Mesendoderm (in vitro differentiated cells): ENCODE data around the gene TYSND1.
"Not testable (repeated sequence)": the region's sequence is repeated elsewhere in the genome, so short reads cannot be mapped to it uniquely, and the experiment has no call there.

Experiments used
- DNase-seq: peaks from one replicate; pipeline ENCODE4 v3.0.0; 2013
- H2AK5ac ChIP-seq: 2 replicates; pipeline ENCODE4 v1.6.1; 2013; ENCODE audit warnings: low read length, inconsistent platforms
- H2BK120ac ChIP-seq: 2 replicates; pipeline ENCODE4 v1.6.1; 2013; ENCODE audit warnings: low read depth, mild to moderate bottlenecking, low read length, moderate library complexity, mixed read lengths
- H2BK15ac ChIP-seq: replicated peaks from 2 replicates; pipeline ENCODE4 v1.6.1; 2013; ENCODE audit warnings: low read depth, mild to moderate bottlenecking, moderate library complexity
- H2BK5ac ChIP-seq: 2 replicates; pipeline ENCODE4 v1.6.1; 2013; ENCODE audit warnings: low read length, inconsistent platforms
- H3K18ac ChIP-seq: 2 replicates; pipeline ENCODE4 v1.6.1; 2013; ENCODE audit warnings: mild to moderate bottlenecking, low read length, mixed read lengths
- H3K23ac ChIP-seq: one replicate; pipeline ENCODE4 v1.6.1; 2013; ENCODE audit warnings: low read length
- H3K27ac ChIP-seq: 2 replicates; pipeline ENCODE4 v1.5.1; 2013; ENCODE audit warnings: low read depth, mild to moderate bottlenecking, inconsistent platforms, low read length, moderate library complexity
- H3K27me3 ChIP-seq: 2 replicates; pipeline ENCODE4 v1.6.1; 2013; ENCODE audit warnings: low read length, control low read depth, mild to moderate bottlenecking, inconsistent platforms; ENCODE audit not compliant: insufficient read depth, poor library complexity
- H3K36me3 ChIP-seq: 2 replicates; pipeline ENCODE4 v1.6.1; 2013; ENCODE audit warnings: low read length, inconsistent platforms; ENCODE audit not compliant: control insufficient read depth, insufficient read depth
- H3K4ac ChIP-seq: one replicate; pipeline ENCODE4 v1.6.1; 2013; ENCODE audit warnings: low read depth, mild to moderate bottlenecking, low read length, moderate library complexity
- H3K4me1 ChIP-seq: 2 replicates; pipeline ENCODE4 v1.6.1; 2013; ENCODE audit warnings: low read depth, low read length, inconsistent platforms; ENCODE audit not compliant: control insufficient read depth
- H3K4me2 ChIP-seq: 2 replicates; pipeline ENCODE4 v1.6.1; 2013; ENCODE audit warnings: low read length
- H3K4me3 ChIP-seq: 2 replicates; pipeline ENCODE4 v1.5.1; 2013; ENCODE audit warnings: mild to moderate bottlenecking, low read length
- H3K56ac ChIP-seq: one replicate; pipeline ENCODE4 v1.6.1; 2013; ENCODE audit warnings: low read length
- H3K79me1 ChIP-seq: 2 replicates; pipeline ENCODE4 v1.6.1; 2013; ENCODE audit warnings: low read length, inconsistent platforms
- H3K79me2 ChIP-seq: 2 replicates; pipeline ENCODE4 v1.6.1; 2013; ENCODE audit warnings: mild to moderate bottlenecking, low read length; ENCODE audit not compliant: control insufficient read depth, insufficient read depth
- H3K9ac ChIP-seq: 2 replicates; pipeline ENCODE4 v1.6.1; 2013; ENCODE audit warnings: low read length, inconsistent platforms
- H4K5ac ChIP-seq: one replicate; pipeline ENCODE4 v1.6.1; 2013; ENCODE audit warnings: low read length
- H4K8ac ChIP-seq: one replicate; pipeline ENCODE4 v1.6.1; 2013; ENCODE audit warnings: low read depth, mild to moderate bottlenecking, control low read depth, low read length, moderate library complexity
- WGBS: extraction: QIAGEN DNeasy Blood & Tissue Kit; methylation state at CpG from one replicate; pipeline ENCODE4 v1.1.7; 2013; ENCODE audit warnings: low lambda C conversion rate, missing lambda C conversion rate; ENCODE audit not compliant: insufficient coverage; ENCODE audit errors: extremely low coverage; 5-methylcytosine and 5-hydroxymethylcytosine counted together

Gene TYSND1

GRCh38 chr10:70162892-70163201 is 16.3 kb upstream of the TYSND1 start:
- Histone ChIP-seq H3K27me3 (no peaks in the 10 kb centered on the region), H3K56ac (no peak overlapping the region), H3K9ac (no peak overlapping the region), H3K79me1 (peaks cover 13% of the 10 kb centered on the region), H2BK5ac (no peak overlapping the region), H3K79me2 (peaks cover 41% of the 10 kb centered on the region), H4K8ac (no peak overlapping the region), H2BK15ac (no peak overlapping the region), H2AK5ac (no peak overlapping the region), H2BK120ac (no peak overlapping the region), H3K27ac (no peak overlapping the region), H3K23ac (no peak overlapping the region), H3K4me2 (no peak overlapping the region), H3K36me3 (no peaks in the 10 kb centered on the region), H3K4ac (no peak overlapping the region), H3K4me1 (no peaks in the 10 kb centered on the region), H4K5ac (no peak overlapping the region), H3K4me3 (no peak overlapping the region), H3K18ac (no peak overlapping the region)
- WGBS, result no CpG with 5 or more reads among the region's 1 CpG
- DNase-seq, result no peak

GRCh38 chr10:70162151-70162891 is 15.8 kb upstream of the TYSND1 start:
- H3K56ac ChIP-seq, result no peak overlapping the region
- H3K23ac ChIP-seq, result no peak overlapping the region
- no peak overlapping the region for H3K18ac ChIP-seq
- H3K4me1 ChIP-seq, result no peaks in the 10 kb centered on the region
- no peak overlapping the region for H2BK5ac ChIP-seq
- H3K27me3 ChIP-seq, result no peaks in the 10 kb centered on the region
- no CpG with 5 or more reads among the region's 2 CpGs for WGBS
- no peak overlapping the region for H3K4me2 ChIP-seq
- no peak for DNase-seq
- no peak overlapping the region for H3K9ac ChIP-seq
- H4K5ac ChIP-seq, result no peak overlapping the region
- H4K8ac ChIP-seq, result no peak overlapping the region
- no peak overlapping the region for H3K4me3 ChIP-seq
- no peak overlapping the region for H3K27ac ChIP-seq
- H3K4ac ChIP-seq, result no peak overlapping the region
- H3K79me1 ChIP-seq, result peaks cover 12% of the 10 kb centered on the region
- H2AK5ac ChIP-seq, result no peak overlapping the region
- H2BK120ac ChIP-seq, result no peak overlapping the region
- no peaks in the 10 kb centered on the region for H3K36me3 ChIP-seq
- no peak overlapping the region for H2BK15ac ChIP-seq
- H3K79me2 ChIP-seq, result peaks cover 37% of the 10 kb centered on the region

GRCh38 chr10:70160798-70161197 is 14.3 kb upstream of the TYSND1 start:
- Histone ChIP-seq H3K56ac (no peak overlapping the region), H3K4me3 (no peak overlapping the region), H3K23ac (no peak overlapping the region), H3K27me3 (no peaks in the 10 kb centered on the region), H2BK5ac (no peak overlapping the region), H2AK5ac (no peak overlapping the region), H4K8ac (no peak overlapping the region), H3K4me1 (no peaks in the 10 kb centered on the region), H3K79me1 (peaks cover 9% of the 10 kb centered on the region), H3K4me2 (no peak overlapping the region), H2BK120ac (no peak overlapping the region), H2BK15ac (no peak overlapping the region), H3K4ac (no peak overlapping the region), H3K27ac (no peak overlapping the region), H4K5ac (no peak overlapping the region), H3K18ac (no peak overlapping the region), H3K79me2 (peaks cover 25% of the 10 kb centered on the region), H3K9ac (no peak overlapping the region), H3K36me3 (peaks cover 4% of the 10 kb centered on the region)
- WGBS, result no CpG with 5 or more reads among the region's 1 CpG
- no peak for DNase-seq

GRCh38 chr10:70159366-70159765 is 12.9 kb upstream of the TYSND1 start:
- not testable (repeated sequence) for H2BK15ac ChIP-seq, H3K4me1 ChIP-seq, H3K9ac ChIP-seq, H3K27me3 ChIP-seq, H2BK120ac ChIP-seq, H4K8ac ChIP-seq, H3K23ac ChIP-seq, DNase-seq, H3K79me1 ChIP-seq, H4K5ac ChIP-seq, H3K4ac ChIP-seq, H3K4me2 ChIP-seq, H2BK5ac ChIP-seq, H3K18ac ChIP-seq, H3K4me3 ChIP-seq, H3K27ac ChIP-seq, H3K36me3 ChIP-seq, H3K56ac ChIP-seq, H2AK5ac ChIP-seq
- H3K79me2 ChIP-seq, result peaks cover 19% of the 10 kb centered on the region
- WGBS, result no CpG with 5 or more reads among the region's 3 CpGs

- H3K56ac ChIP-seq, result no peak overlapping the region
- peaks cover 4% of the 10 kb centered on the region for H3K36me3 ChIP-seq
- no peak overlapping the region for H3K4me3 ChIP-seq
Measured at GRCh38 chr10:70158113-70158512, 11.6 kb upstream of the TYSND1 start.

GRCh38 chr10:70155255-70155838 is 8.8 kb upstream of the TYSND1 start:
- no peak overlapping the region for H2BK5ac ChIP-seq
- H2BK15ac ChIP-seq, result no peak overlapping the region
- no peaks in the 10 kb centered on the region for H3K27me3 ChIP-seq
- no peaks in the 10 kb centered on the region for H3K79me2 ChIP-seq
- H4K5ac ChIP-seq, result no peak overlapping the region
- H4K8ac ChIP-seq, result no peak overlapping the region
- peaks cover 8% of the 10 kb centered on the region for H3K36me3 ChIP-seq
- H3K56ac ChIP-seq, result no peak overlapping the region
- H3K27ac ChIP-seq, result no peak overlapping the region
- no CpG with 5 or more reads among the region's 3 CpGs for WGBS
- no peaks in the 10 kb centered on the region for H3K4me1 ChIP-seq
- H2BK120ac ChIP-seq, result no peak overlapping the region
- H3K4me2 ChIP-seq, result no peak overlapping the region
- H3K79me1 ChIP-seq, result peaks cover 1% of the 10 kb centered on the region
- H2AK5ac ChIP-seq, result no peak overlapping the region
- H3K9ac ChIP-seq, result no peak overlapping the region
- no peak overlapping the region for H3K23ac ChIP-seq
- H3K4ac ChIP-seq, result no peak overlapping the region
- DNase-seq, result no peak
- H3K18ac ChIP-seq, result no peak overlapping the region
- H3K4me3 ChIP-seq, result no peak overlapping the region

More at GRCh38 chr10:70158113-70158512, 11.6 kb upstream of the TYSND1 start:
- H2BK5ac ChIP-seq, result no peak overlapping the region
- H3K18ac ChIP-seq, result no peak overlapping the region
- H3K79me1 ChIP-seq, result peaks cover 7% of the 10 kb centered on the region
- H3K4me1 ChIP-seq, result no peaks in the 10 kb centered on the region
- no peak overlapping the region for H3K9ac ChIP-seq
- H4K8ac ChIP-seq, result no peak overlapping the region
- no peak overlapping the region for H3K4me2 ChIP-seq
- no peak overlapping the region for H4K5ac ChIP-seq
- no CpG with 5 or more reads among the region's 2 CpGs for WGBS
- no peak overlapping the region for H3K4ac ChIP-seq
- H2BK15ac ChIP-seq, result no peak overlapping the region
- no peaks in the 10 kb centered on the region for H3K27me3 ChIP-seq
- H2BK120ac ChIP-seq, result no peak overlapping the region
- H3K23ac ChIP-seq, result no peak overlapping the region
- no peak overlapping the region for H3K27ac ChIP-seq
- no peak for DNase-seq
- peaks cover 8% of the 10 kb centered on the region for H3K79me2 ChIP-seq
- no peak overlapping the region for H2AK5ac ChIP-seq
